Lung microvascular endothelial cell (primary cell): ENCODE results near the gene HEPACAM2. TPM values are rescaled to one million over a fixed set of nuclear protein-coding genes. Genes with fewer than 3 reads are reported as not detected.
A peak's percentile ranks its signal among the peaks of the same experiment; 100 is the strongest.

ENCODE experiments used
- DNase-seq, 2 donors: peaks; one replicate each; pipeline versions ENCODE4 v3.0.0 to v3.0.0-alpha.2; 2010; ENCODE audit warnings: low read depth in 2 of 2
- total RNA-seq: library from RNA; depleted of rRNA; stranded (reverse); fragments of >200 nt; gene quantifications from 2 replicates; pipeline ENCODE4 v1.2.1, GENCODE V29; 2014

The HEPACAM2 gene
- total RNA-seq, 1 donor from 2014 or later: not detected

DNA sequence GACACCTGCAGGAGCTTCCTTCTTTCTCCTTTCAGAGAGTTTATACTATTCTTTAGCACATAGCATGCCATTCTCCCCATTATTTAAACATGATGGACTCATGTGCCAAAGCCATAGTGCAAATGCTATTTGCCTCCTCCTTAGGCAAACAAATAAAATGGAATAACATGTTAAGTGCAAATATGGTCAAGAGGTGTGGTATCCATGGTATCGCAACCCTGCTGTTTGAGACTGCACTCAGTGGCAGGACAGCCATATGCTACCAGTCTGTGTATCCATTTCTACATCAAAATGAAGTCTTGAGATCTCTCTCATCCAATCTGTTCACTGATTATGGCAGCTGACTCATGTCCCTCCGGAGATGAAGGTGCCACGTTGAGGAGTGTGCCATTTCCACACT is 22.8 kb downstream of the HEPACAM2 start:
- DNase-seq: no peak

DNA sequence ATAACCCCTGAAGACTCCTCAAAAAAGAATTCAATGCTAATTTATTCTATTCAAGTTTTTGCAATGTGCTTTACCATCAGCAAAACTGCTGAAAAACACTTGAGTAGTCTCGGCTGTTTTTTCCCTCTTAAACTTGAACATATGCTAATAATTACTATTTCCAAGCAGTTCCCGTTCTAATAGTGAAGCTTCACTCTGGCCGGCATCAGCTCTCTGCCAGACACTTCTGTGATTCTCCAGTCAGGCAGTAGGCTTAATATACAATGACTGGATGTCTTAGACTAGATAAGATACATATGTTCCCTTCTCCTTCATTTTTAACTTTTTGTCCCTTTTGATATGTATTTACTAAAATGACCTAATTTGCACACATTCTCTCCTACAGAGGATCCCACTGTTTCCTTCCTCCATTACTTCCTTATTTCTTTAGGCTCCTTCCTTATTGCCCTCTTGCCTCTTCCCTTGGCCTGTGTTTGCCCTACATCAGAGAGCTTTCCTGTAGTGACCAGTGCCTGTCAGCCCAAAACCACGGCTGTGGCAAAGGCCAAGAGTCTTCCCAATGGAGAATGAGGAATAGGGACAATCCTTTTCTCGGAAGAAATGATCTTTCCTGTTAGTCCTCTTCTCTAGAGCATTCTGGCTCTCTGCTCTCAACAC is 23.5 kb downstream of the HEPACAM2 start:
- no peak for DNase-seq

- no peak for DNase-seq
Measured at GRCh38 chr7:93198472-93198871, 27.8 kb downstream of the HEPACAM2 start.

DNA sequence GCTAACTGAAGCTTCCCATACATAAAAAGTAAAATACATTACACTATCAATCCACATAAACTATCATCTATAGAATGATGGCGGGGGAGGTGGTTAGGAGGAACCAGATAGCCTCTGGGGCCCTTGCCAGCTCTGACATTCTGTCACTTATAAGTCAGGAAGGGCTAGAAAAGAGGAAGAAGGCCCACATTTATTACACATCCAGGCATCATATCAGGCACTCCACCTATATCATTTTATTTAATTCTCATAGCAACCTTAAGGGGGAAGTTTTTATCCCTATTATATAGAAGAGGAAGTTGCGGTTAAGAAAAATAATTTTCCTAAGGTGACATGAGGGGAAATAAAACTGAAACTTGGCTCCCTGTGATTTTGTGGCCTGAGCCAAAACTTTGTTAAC is 29.9 kb downstream of the HEPACAM2 start:
- DNase-seq: no peak

- DNase-seq: peak in 1 of 2 donors; percentile 1
Measured at GRCh38 chr7:93194386-93194785, 31.9 kb downstream of the HEPACAM2 start.

DNA sequence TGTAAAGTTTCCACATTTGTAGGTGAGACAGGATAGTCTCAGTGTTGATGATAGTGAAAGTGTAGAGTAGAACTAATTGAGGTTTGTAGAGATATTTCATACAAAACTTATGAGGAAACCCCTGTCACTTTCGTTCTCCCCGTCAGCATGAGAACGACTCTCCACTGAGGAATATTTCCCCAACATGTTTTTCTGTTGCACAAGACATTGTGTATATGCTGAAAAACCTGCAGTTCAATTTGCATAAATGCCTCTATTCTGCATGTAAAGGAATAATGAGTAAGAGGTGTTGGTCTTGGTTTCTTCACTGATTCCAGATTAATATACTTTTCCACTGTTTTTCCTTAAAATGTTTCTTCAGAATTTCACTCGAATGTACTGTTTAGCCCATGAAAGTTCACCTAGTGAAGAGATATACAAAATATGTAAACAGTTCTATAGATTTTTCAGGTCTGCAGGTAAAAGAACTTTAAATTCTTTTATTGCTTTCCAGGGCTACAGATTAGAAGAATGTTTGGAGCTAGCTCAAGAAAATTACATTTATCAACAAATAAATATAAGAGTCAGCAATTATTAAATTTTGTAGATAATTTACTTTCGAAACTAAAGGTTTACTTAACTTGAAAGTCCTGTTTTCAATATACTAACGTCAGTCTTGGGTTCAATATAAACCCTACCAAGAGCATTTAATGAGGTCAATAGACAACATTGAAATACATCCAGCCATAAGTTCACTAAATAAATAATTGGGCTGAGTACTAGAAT is 37.2 kb downstream of the HEPACAM2 start:
- DNase-seq: no peak

DNA sequence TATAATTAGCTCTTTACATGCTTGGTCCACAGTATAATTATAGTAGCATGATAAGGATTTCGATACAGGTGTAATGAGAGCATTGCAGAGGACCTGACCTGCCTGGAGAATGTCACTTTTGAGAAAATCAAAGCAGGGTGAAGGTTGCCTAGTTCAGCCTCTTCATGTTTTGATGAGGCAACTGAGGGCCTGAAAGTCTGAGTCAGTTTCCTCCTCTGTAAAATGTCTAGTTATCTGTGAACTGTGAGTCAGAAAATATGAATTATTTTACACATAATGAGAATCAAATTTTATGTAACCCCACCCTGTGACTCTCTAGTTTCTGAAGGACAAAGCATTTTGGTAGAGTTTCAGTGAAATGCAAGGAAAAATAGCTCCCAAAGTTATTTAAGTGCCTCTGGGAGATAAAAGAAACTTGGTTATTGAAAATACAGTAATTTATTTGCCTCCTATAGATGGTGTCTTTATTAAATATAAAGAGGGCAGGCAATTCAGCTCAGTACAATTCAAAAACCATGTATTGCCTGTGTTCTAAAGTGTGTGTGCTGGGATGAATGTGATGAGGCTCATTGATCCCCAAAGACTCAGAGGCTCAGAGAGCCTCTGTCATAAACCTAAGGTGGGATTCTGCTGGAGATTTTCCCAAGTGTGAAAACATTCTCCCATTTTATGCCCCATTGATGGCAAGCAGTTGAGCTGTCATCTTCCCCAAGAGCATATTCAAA is 40.8 kb downstream of the HEPACAM2 start:
- peak in 1 of 2 donors; percentile 51 for DNase-seq

DNA sequence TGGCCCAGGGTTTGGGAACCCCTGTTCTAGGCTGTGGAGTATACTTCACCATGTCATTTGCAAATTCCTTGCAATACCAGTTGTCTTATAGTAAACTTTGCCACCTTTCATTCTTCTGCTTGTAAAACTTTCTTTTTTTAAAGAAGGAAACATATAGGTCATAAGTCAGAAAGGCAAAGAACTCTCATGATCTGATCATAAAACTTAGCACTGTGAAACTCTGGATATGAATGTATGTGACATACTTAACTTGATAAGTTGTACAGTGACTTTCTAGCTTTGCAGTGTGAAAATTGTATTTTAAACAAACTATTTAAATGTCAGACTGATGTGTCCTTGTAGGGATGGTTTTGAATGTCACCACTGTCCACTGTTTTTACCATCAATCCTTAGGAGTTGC is 47.1 kb downstream of the HEPACAM2 start:
- no peak for DNase-seq

GRCh38 chr7:93178213-93178612 is 48.1 kb downstream of the HEPACAM2 start:
- DNase-seq: peak; percentile 7 to 28

GRCh38 chr7:93176992-93177580 is 49.2 kb downstream of the HEPACAM2 start:
- no peak for DNase-seq

- no peak for DNase-seq
Measured at GRCh38 chr7:93175219-93175618, 51.0 kb downstream of the HEPACAM2 start.

- no peak for DNase-seq
Measured at GRCh38 chr7:93172683-93173082, 53.6 kb downstream of the HEPACAM2 start.

DNA sequence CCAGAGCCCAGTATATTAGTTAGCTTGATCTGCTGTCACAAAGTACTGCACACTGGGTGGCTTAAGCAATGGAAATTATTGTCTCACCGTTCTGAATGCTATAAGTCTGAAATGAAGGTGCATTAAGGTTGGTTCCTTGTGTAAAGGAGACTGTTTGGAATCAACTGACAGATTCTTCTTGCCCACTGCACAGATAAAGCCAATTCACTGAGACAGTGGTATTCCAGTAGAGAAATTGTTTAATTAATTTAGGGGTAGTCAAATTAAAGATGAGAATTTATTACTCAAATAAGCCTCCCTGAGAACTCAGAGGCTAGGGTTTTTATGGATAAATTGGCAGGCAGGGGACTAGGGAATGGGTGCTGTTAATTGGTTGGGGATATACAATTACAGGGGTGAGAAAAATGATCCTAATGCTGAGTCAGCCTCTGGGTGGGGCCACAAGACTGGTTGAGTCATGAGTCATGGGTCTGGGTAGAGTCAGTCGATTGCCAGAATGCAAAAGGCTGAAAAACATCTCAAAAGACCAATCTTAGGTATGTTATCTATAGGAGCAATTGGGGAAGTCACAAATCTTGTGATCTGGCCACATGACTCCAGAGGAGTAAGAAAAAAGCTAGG is 54.6 kb downstream of the HEPACAM2 start:
- DNase-seq: no peak

GRCh38 chr7:93165447-93165846 is 60.8 kb downstream of the HEPACAM2 start:
- DNase-seq: no peak

- no peak for DNase-seq
Measured at GRCh38 chr7:93164766-93165165, 61.5 kb downstream of the HEPACAM2 start.

DNA sequence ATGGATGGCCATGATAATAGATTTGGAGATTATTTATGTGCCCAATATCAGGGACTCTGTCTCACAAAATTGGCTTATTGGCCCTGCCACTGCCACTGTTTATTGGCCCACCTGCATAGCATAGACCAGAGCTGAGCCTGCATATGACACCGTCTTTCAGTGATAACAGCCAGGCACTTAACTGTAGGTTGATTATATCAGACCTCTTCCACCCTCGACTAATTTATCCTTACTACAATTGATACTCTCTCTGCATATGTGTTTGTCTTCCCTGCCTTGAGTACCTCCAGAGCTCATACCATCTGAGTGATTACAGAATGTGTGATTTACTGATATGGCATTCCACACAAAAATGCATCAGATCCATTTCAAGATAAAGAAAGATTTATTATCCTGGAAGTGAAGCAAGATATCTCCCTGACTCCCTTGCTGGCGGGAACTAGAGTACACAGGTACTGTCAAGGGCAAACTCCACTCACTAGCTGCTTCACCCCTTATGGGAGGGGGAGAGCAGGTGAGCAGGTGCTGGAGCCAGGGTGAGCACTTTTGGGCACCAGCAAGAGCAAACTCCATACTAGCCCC is 65.0 kb downstream of the HEPACAM2 start:
- no peak for DNase-seq

GRCh38 chr7:93160410-93160809 is 65.9 kb downstream of the HEPACAM2 start:
- DNase-seq: no peak

DNA sequence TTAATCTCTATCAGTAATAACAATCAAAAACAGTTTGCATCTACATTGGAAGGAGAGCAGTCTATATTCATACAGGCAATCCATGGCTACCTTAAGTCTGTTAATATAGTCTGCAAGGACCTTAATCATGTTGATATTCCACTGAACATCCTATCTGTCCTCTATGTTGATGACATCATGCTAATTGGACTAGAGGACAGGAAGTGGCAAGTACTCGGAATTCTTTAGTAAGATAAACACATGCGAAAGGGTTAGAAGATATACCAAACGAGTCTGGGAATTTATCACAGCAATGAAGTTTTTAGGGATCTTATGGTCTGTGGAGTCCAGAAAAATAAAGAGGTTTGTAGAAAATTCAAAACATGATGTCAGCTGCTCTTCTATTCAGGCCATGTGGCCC is 66.8 kb downstream of the HEPACAM2 start:
- DNase-seq: peak; percentile 3 to 55

DNA sequence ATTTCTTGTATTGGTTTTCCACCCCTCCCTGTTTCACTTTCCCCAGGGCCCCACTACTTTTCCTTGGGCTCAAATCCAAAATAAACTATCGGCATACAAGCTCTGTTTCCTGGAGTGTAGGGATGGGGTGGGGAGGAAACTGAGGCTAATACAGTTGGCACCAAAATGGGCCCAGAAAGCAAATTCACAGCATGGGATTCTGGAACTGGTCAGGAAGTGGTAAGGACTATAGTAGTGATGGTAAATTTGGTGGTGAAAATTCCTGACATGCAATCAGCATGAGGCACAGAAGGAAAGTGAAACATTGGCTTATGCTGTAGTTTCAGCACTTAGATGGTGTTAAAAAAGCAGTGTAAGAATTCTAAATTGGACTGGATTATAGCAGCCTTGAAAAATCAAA is 69.4 kb downstream of the HEPACAM2 start:
- DNase-seq: peak in 1 of 2 donors; percentile 17

DNA sequence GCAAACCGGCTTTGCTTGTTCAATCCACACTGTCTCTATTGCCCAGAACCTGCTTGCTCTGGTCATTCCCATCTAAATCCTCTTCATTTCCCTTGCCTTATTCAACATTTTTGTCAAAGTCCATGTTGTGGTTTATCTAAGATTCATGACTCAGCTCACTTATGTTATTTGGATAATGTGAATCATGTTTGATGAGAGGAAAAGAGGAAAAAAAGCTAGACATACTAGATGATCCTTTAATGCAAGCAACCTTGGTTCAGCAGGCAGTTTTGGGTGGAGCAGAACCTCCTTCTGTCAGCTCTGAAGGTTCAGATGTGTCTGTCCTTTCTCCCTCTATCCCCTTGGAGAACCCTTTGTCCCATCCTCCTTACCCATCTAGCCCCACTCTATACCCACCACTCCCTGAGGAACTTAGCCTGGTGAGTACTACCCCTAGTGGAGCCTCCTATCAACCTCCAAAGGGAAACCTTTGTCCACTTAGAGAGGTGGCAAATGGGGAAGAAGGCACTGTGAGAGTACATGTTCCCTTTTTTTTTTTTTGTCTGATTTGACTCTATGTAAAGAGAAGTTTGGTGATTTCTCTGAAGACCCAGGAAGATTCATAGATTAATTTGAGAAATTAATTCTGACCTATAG is 76.0 kb downstream of the HEPACAM2 start:
- DNase-seq: no peak

- DNase-seq: no peak
Measured at GRCh38 chr7:93148727-93149126, 77.5 kb downstream of the HEPACAM2 start.
